HEK293T (cell line): Measurements from ENCODE around the gene RASAL3.

ENCODE experiments used
- ARNT ChIP-seq: fragments of 450-650 bp; IDR thresholded peaks from 2 replicates; pipeline ENCODE4 v1.6.1; 2017; ENCODE audit warnings: mild to moderate bottlenecking
- BHLHE40 ChIP-seq: fragments of 450-650 bp; IDR thresholded peaks from 2 replicates; pipeline ENCODE4 v1.6.1; 2016; ENCODE audit warnings: mild to moderate bottlenecking, moderate library complexity, borderline replicate concordance
- CTBP1 ChIP-seq: fragments of 450-650 bp; IDR thresholded peaks from 2 replicates; pipeline ENCODE4 v1.6.1; 2016; ENCODE audit warnings: borderline replicate concordance
- ELF4 ChIP-seq: fragments of 450-650 bp; IDR thresholded peaks from 2 replicates; pipeline ENCODE4 v1.6.1; 2017; ENCODE audit warnings: antibody characterized with exemption
- FOXA1 ChIP-seq: fragments of 450-650 bp; IDR thresholded peaks from 2 replicates; pipeline ENCODE4 v1.6.1; 2016; ENCODE audit warnings: mild to moderate bottlenecking
- FOXK2 ChIP-seq: fragments of 450-650 bp; IDR thresholded peaks from 2 replicates; pipeline ENCODE4 v1.6.1; 2016; ENCODE audit warnings: mild to moderate bottlenecking
- FOXM1 ChIP-seq: fragments of 450-650 bp; IDR thresholded peaks from 2 replicates; pipeline ENCODE4 v1.6.1; 2017; ENCODE audit warnings: mild to moderate bottlenecking, borderline replicate concordance
- HDGF ChIP-seq: fragments of 450-650 bp; IDR thresholded peaks from 2 replicates; pipeline ENCODE4 v1.6.1; 2017; ENCODE audit warnings: antibody characterized with exemption, borderline replicate concordance
- PKNOX1 ChIP-seq: fragments of 450-650 bp; IDR thresholded peaks from 2 replicates; pipeline ENCODE4 v1.6.1; 2016
- SP1 ChIP-seq: fragments of 450-650 bp; IDR thresholded peaks from 2 replicates; pipeline ENCODE4 v1.6.1; 2017
- SUZ12 ChIP-seq: fragments of 450-650 bp; IDR thresholded peaks from 2 replicates; pipeline ENCODE4 v1.6.1; 2016; ENCODE audit warnings: mild to moderate bottlenecking
- ZNF384 ChIP-seq: fragments of 450-650 bp; IDR thresholded peaks from 2 replicates; pipeline ENCODE4 v1.6.1; 2016

- no peak for TF ChIP-seq SP1
- no peak for TF ChIP-seq ELF4
- no peak for TF ChIP-seq ARNT
- TF ChIP-seq HDGF = no peak
- no peak for TF ChIP-seq PKNOX1
- TF ChIP-seq SUZ12 = no peak
- TF ChIP-seq FOXM1 = no peak
- TF ChIP-seq BHLHE40 = no peak
- TF ChIP-seq ZNF384 = no peak
- no peak for TF ChIP-seq FOXA1
- TF ChIP-seq CTBP1 = no peak
- TF ChIP-seq FOXK2 = no peak
Measured at GRCh38 chr19:15432018-15432494, 32.3 kb downstream of the RASAL3 start.
